Neural progenitor cell (in vitro differentiated cells): Measurements from ENCODE around the gene NGFR. TPM values are rescaled to one million over a fixed set of nuclear protein-coding genes. Genes with fewer than 3 reads are reported as not detected.
A peak's percentile ranks its signal among the peaks of the same experiment; 100 is the strongest.

Experiments used
- DNase-seq: peaks from one replicate; pipeline ENCODE4 v3.0.0-alpha.2; 2016; ENCODE audit warnings: low spot score
- H2AFZ ChIP-seq: fragments of 200-600 bp; sonication (generic); replicated peaks from 2 replicates; pipeline ENCODE4 v1.6.1; 2016; ENCODE audit warnings: antibody characterized with exemption
- H3F3A ChIP-seq: fragments of 200-600 bp; sonication (generic); 2 replicates; pipeline ENCODE4 v1.6.1; 2016; ENCODE audit warnings: antibody characterized with exemption, low read depth
- H3K27ac ChIP-seq: fragments of 200-600 bp; sonication (generic); 2 replicates; pipeline ENCODE4 v1.5.1; 2016; ENCODE audit warnings: mild to moderate bottlenecking
- H3K27me3 ChIP-seq: fragments of 200-600 bp; sonication (generic); 2 replicates; pipeline ENCODE4 v1.6.1; 2016; ENCODE audit warnings: mild to moderate bottlenecking, moderate library complexity
- H3K36me3 ChIP-seq: fragments of 200-600 bp; sonication (generic); 2 replicates; pipeline ENCODE4 v1.5.1; 2016
- H3K4me1 ChIP-seq: fragments of 200-600 bp; sonication (generic); 2 replicates; pipeline ENCODE4 v1.6.1; 2016; ENCODE audit warnings: mixed run types
- H3K4me2 ChIP-seq: fragments of 200-600 bp; sonication (generic); 2 replicates; pipeline ENCODE4 v1.6.1; 2016
- H3K4me3 ChIP-seq: fragments of 200-600 bp; sonication (generic); 2 replicates; pipeline ENCODE4 v1.5.1; 2016
- H3K79me2 ChIP-seq: fragments of 200-600 bp; sonication (generic); 2 replicates; pipeline ENCODE4 v1.6.1; 2016; ENCODE audit warnings: low read depth
- H3K9ac ChIP-seq: fragments of 200-600 bp; sonication (generic); 2 replicates; pipeline ENCODE4 v1.6.1; 2016
- H3K9me3 ChIP-seq: fragments of 200-600 bp; sonication (generic); 2 replicates; pipeline ENCODE4 v1.5.1; 2016; ENCODE audit warnings: low read depth
- H4K20me1 ChIP-seq: fragments of 200-600 bp; sonication (generic); 2 replicates; pipeline ENCODE4 v1.6.1; 2016; ENCODE audit warnings: low read depth
- H3K27ac Mint-ChIP-seq: 3 replicates; pipeline ENCODE4 v1.8.0; 2021; ENCODE audit warnings: mixed read lengths
- H3K27me3 Mint-ChIP-seq: 2 replicates; pipeline ENCODE4 v1.8.0; 2022; ENCODE audit warnings: low read depth, mild to moderate bottlenecking, inconsistent platforms, moderate library complexity, mixed read lengths; ENCODE audit not compliant: insufficient read depth
- H3K36me3 Mint-ChIP-seq: 3 replicates; pipeline ENCODE4 v1.8.0; 2021; ENCODE audit warnings: mixed read lengths
- H3K4me1 Mint-ChIP-seq: 3 replicates; pipeline ENCODE4 v1.8.0; 2021; ENCODE audit warnings: mixed read lengths
- H3K4me3 Mint-ChIP-seq: 3 replicates; pipeline ENCODE4 v1.8.0; 2021; ENCODE audit warnings: mild to moderate bottlenecking, moderate library complexity, mixed read lengths
- H3K9me3 Mint-ChIP-seq: 3 replicates; pipeline ENCODE4 v1.8.0; 2020; ENCODE audit warnings: mixed read lengths
- EZH2 ChIP-seq: fragments of 200-600 bp; sonication (generic); IDR thresholded peaks from 2 replicates; pipeline ENCODE4 v1.6.1; 2017; ENCODE audit warnings: antibody characterized with exemption, mild to moderate bottlenecking, moderate library complexity
- EZH2phosphoT487 ChIP-seq: fragments of 200-600 bp; sonication (generic); IDR thresholded peaks from 2 replicates; pipeline ENCODE4 v1.6.1; 2017; ENCODE audit warnings: antibody characterized with exemption
- total RNA-seq: library from RNA; depleted of rRNA; stranded (reverse); fragments of >200 nt; gene quantifications from 2 replicates; pipeline ENCODE4 v1.2.3, GENCODE V29; 2015; ENCODE audit warnings: low replicate concordance
- TF ChIP-seq, protein P1 (sequence below): fragments of 200-600 bp; sonication (generic); IDR thresholded peaks from 2 replicates; pipeline ENCODE4 v1.5.1; 2017; ENCODE audit warnings: antibody characterized with exemption, mild to moderate bottlenecking

The NGFR gene
- total RNA-seq, 1 donor from 2014 or later: 6.6 TPM

DNA sequence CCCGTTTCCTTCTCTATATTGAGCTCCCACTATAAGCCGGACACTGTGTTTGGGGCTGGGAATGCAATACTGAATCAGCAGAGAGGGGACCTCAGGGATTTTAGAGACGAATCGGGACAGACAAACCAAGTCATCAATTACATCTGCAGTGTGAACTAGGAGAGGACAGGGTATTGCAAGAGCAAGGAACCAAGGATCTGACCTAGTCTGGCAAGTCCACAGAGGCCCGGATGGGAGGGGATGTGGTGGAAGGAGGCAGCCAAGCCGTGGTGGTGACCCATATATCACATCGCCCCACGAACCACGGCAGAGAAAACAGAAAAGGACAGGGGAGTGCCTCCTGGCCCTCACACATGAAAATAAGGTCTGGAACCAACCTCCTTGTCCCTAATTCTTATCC is 52.5 kb downstream of the NGFR start:
- H4K20me1 ChIP-seq: no peaks in the 10 kb centered on the region
- H3K36me3 ChIP-seq: no peaks in the 10 kb centered on the region
- H3K4me3 ChIP-seq: no peak overlapping the region
- H3K9ac ChIP-seq: no peak overlapping the region
- no peaks in the 10 kb centered on the region for H3K9me3 ChIP-seq
- TF ChIP-seq EZH2phosphoT487 (no peak), EZH2 (no peak)
- TF ChIP-seq, protein P1, sequence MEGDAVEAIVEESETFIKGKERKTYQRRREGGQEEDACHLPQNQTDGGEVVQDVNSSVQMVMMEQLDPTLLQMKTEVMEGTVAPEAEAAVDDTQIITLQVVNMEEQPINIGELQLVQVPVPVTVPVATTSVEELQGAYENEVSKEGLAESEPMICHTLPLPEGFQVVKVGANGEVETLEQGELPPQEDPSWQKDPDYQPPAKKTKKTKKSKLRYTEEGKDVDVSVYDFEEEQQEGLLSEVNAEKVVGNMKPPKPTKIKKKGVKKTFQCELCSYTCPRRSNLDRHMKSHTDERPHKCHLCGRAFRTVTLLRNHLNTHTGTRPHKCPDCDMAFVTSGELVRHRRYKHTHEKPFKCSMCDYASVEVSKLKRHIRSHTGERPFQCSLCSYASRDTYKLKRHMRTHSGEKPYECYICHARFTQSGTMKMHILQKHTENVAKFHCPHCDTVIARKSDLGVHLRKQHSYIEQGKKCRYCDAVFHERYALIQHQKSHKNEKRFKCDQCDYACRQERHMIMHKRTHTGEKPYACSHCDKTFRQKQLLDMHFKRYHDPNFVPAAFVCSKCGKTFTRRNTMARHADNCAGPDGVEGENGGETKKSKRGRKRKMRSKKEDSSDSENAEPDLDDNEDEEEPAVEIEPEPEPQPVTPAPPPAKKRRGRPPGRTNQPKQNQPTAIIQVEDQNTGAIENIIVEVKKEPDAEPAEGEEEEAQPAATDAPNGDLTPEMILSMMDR: no peak
- Mint-ChIP-seq H3K27ac (no peak overlapping the region), H3K9me3 (no peaks in the 10 kb centered on the region), H3K4me3 (peak overlapping the region; percentile 13), H3K36me3 (no peaks in the 10 kb centered on the region), H3K27me3 (peaks cover 15% of the 10 kb centered on the region), H3K4me1 (peaks cover 7% of the 10 kb centered on the region)
- peak overlapping the region; percentile 74 for H3K4me2 ChIP-seq
- peaks cover 13% of the 10 kb centered on the region for H3F3A ChIP-seq
- no peaks in the 10 kb centered on the region for H3K79me2 ChIP-seq
- DNase-seq: no peak
- no peak overlapping the region for H3K27ac ChIP-seq
- no peaks in the 10 kb centered on the region for H3K27me3 ChIP-seq
- H2AFZ ChIP-seq: no peak overlapping the region
- H3K4me1 ChIP-seq: peaks cover 38% of the 10 kb centered on the region

DNA sequence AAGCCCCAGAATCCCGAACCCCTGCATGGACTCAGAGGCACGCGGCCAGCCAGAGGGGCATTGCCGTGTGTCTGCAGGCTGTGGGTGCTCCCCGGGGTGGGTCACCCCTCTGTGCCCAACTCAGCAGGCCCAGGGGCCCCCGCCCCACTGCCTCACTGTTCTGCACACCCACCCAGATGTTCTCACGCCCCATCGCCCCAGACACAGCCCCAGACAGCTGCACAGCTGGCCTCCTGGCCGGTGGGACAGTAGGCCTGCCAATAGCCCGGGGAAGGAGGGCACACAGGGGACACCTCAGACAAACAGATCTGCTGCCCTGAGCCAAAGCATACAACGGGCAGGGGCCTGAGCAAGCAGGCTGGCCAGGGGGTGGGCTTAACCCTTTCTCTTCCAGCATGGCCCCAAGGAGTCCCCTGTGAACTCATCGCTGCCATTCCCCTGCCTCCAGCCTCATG is 53.0 kb downstream of the NGFR start:
- Histone ChIP-seq H3K27me3 (no peaks in the 10 kb centered on the region), H3K4me1 (peaks cover 38% of the 10 kb centered on the region), H3K36me3 (no peaks in the 10 kb centered on the region), H3K9ac (no peak overlapping the region), H3K9me3 (no peaks in the 10 kb centered on the region), H3K4me2 (peak overlapping the region; percentile 74), H3K79me2 (no peaks in the 10 kb centered on the region), H2AFZ (no peak overlapping the region), H3K27ac (no peak overlapping the region), H4K20me1 (no peaks in the 10 kb centered on the region), H3F3A (peaks cover 13% of the 10 kb centered on the region), H3K4me3 (no peak overlapping the region)
- Mint-ChIP-seq H3K36me3 (no peaks in the 10 kb centered on the region), H3K27ac (no peak overlapping the region), H3K4me1 (peaks cover 7% of the 10 kb centered on the region), H3K27me3 (peaks cover 18% of the 10 kb centered on the region), H3K4me3 (no peak overlapping the region), H3K9me3 (no peaks in the 10 kb centered on the region)
- DNase-seq: no peak
- no peak for TF ChIP-seq EZH2phosphoT487
- no peak for TF ChIP-seq EZH2
- TF ChIP-seq, protein P1: no peak

DNA sequence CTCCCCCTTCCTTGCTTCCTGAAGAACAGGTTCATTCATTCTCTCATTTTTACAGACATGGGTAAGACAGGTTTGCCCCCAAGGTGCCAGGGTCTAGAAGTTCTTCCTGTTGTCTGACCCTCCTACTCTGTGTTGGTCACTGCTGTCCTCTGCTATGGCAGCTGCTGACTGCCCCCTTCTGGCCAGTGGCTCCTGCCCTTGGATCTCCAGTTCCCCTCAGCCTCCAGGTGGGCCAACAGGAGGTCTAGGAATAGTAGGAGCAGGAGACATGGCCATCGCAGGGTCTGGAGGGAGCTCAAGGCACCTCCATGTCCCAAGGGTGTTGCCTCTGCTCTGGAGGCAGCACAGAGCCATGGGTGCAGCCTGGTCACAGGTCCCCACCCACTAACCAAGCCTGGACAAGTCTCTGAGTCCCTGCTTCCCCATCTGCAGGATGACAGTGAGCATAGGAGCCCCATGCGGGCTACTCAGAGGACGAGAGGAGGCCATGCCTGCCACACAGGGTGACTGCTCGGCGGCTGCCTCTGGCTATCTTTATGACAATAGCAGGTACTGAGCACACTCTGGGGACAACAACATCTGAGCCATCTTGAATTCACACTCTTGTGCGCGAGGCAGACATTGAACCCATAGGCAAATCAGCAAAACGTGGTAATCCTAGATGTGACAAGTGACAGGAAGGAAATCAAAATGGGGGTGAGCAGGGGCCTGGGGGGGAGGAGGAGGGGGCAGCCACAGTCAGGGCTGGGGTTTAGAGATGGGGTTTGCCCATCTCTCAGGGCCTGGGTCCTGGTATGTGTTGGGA is 53.6 kb downstream of the NGFR start:
- no peaks in the 10 kb centered on the region for H3K9me3 ChIP-seq
- Mint-ChIP-seq H3K4me3 (no peak overlapping the region), H3K36me3 (no peaks in the 10 kb centered on the region), H3K4me1 (peaks cover 5% of the 10 kb centered on the region), H3K27me3 (peaks cover 22% of the 10 kb centered on the region), H3K27ac (peak overlapping the region; percentile 33), H3K9me3 (no peaks in the 10 kb centered on the region)
- no peak overlapping the region for H2AFZ ChIP-seq
- H3K27me3 ChIP-seq: no peaks in the 10 kb centered on the region
- no peaks in the 10 kb centered on the region for H3K36me3 ChIP-seq
- H3K79me2 ChIP-seq: no peaks in the 10 kb centered on the region
- DNase-seq: peak; percentile 73
- H3K4me3 ChIP-seq: no peak overlapping the region
- H3K27ac ChIP-seq: no peak overlapping the region
- H3F3A ChIP-seq: peaks cover 13% of the 10 kb centered on the region
- no peak for TF ChIP-seq EZH2
- no peak for TF ChIP-seq EZH2phosphoT487
- TF ChIP-seq, protein P1: peak; percentile 75
- no peaks in the 10 kb centered on the region for H4K20me1 ChIP-seq
- peak overlapping the region; percentile 74 for H3K4me2 ChIP-seq
- H3K4me1 ChIP-seq: peaks cover 38% of the 10 kb centered on the region
- H3K9ac ChIP-seq: no peak overlapping the region
